HG03066 (cell line): Measurements from ENCODE around the gene TSPEAR.

Experiments
- ATAC-seq: cut with Tn5 transposase; IDR thresholded peaks from one replicate; pipeline ENCODE4 v1.9.1; 2021; ENCODE audit warnings: low read depth; ENCODE audit not compliant: unreplicated experiment

TSPEAR gene

DNA sequence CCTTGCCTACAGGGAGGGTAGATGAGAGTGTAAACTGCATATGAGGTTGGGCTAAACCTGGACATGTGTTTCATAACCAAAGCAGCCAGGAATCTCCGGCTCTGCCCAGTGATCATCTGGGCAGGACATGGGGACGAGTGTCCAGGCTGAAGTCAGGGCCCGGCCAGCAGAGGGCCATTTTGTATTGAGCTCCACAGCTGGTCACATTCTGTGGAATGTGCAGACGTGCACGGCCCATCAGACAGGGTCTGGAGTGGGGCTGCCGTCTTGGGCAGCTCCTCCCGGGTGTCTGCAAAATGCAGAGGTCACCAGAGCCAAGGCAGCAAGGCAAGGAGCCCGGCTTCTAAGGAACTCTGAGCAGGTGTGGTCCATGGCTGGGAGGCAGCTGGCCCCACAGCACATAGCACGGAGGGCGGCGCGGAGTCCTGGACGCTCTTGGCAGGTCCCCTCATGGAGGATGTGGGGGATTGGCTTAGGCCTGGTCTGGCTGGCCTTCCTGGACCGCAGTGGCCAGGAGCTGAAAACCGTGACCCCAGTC is 249.8 kb downstream of the TSPEAR start:
- ATAC-seq = no peak

DNA sequence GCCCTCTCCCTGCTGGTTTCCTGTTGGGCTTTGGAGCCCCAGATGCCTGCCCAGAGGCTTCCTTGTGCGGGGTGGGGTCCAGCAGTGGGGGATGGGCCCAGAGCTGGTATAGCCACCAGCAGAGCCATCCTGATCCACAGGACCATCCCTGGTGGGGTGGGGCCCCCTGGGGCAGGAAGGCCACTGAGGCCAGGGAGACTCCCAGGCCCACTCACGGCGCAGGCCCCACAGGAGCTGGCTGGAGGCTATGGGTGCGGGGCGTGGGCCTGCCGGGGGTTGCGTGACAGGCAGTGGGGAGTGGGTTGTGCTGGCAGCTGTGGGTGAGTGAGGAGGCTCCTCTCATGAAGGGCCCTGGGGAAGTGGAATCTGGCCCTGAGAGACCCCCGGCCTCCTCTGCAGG is 250.4 kb downstream of the TSPEAR start:
- no peak for ATAC-seq

DNA sequence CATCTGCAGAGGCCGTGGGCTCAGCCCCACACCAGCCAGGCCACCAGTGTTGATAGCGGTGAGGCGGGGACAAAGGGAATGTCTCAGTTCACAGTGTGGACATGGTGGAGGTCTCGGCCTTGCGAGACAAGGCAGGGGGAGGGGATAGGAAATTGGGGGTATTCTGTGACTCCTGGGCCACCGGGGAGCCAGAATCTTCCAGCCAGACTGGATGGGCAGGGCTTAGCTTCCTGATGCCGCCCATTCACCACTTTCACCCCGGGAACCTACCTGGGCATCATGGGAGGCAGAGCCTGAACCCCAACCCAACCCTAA is 251.0 kb downstream of the TSPEAR start:
- no peak for ATAC-seq

DNA sequence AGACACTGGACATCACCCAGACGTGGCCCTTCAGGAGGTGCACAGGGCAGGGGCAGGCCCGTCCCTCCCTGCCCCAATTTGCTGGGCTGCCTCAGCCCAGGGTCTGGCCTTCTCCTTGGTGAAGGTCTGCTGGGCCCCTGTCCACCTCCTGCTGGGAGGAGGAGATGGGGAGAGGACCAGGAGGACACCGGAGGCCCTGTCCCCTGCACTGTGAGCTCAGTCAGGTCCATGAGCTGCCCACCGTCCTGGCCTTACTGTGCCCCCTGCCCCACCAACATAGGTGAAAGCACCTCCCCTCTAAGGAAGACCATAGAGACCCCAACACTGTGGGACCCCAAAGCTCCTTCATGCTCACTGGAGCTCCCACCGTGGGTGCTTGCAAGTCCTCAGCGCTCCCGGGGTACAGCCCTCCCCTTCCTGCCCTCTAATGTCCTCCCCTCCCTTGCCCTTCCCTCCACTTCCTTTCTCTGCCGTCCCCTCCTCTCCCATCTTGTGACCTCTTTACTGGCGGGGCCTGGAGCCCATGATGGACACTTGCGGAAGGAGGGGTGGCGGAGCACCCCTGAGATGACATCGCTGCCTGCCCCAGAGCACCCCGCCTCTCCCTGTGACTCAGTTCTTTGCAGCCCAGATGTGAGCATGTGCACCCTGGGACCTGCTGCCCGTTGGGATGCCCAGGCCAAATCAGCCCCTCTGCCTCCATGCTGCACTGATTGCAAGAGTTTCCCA is 251.5 kb downstream of the TSPEAR start:
- no peak for ATAC-seq

DNA sequence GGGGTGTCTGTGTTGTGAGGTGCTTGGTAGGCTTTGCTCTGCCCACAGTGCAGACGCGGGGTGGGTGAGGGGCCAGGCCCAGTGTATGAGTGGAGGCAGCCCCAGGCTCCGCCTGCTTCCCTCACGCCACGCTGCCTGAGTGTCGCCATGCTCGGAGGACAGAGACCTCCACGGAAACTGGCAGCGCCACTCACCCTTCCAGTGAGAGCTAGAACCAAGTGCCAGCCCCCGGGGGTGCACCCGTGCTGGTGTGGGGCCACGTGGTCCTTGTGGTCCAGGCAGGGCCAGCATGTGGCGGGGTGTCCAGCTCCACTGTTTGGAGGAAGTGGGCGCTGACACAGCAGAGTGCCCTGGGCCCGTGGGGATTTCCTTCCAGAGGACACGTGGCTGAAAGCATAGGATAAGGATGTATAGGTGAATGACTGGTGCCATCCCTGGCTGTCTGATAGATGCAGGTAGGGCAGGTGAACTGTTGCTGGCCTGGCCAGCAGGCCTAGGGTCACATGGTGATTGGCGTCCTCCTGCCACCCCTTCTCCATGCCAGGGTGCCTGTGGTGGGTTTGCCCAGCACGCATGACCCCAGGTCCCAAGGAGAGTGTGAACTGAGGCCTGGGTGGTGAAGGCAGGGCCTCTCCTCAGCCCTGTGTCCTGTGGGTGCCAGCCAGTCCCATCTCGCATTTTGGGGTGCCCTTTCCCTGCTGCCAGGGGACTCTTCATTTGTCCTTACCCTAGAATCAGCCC is 252.2 kb downstream of the TSPEAR start:
- ATAC-seq = no peak

DNA sequence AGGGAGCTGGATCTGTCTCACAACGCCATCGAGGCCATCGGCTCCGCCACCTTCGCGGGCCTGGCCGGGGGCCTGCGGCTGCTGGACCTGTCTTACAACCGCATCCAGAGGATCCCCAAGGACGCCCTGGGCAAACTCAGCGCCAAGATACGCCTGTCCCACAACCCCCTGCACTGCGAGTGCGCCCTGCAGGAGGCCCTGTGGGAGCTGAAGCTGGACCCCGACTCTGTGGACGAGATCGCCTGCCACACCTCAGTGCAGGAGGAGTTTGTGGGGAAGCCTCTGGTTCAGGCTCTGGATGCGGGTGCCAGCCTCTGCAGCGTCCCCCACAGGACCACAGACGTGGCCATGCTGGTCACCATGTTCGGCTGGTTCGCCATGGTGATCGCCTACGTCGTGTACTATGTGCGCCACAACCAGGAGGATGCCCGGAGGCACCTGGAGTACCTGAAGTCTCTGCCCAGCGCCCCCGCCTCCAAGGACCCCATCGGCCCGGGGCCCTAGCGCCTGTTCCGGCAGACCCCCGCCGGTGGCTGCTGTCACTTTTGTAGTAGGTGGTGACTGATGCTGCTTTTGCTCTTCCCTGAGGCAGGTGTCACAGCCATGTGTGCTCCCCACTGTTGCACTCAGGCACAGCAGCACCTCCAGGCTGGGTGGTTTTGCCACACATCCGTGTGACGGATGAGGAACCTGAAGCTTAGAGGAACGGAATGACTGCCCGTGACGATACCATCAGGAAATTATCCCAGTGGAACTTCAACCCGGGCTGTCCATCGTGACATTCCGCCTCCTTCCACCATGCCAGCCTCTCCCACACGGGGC is 254.2 kb downstream of the TSPEAR start:
- no peak for ATAC-seq

DNA sequence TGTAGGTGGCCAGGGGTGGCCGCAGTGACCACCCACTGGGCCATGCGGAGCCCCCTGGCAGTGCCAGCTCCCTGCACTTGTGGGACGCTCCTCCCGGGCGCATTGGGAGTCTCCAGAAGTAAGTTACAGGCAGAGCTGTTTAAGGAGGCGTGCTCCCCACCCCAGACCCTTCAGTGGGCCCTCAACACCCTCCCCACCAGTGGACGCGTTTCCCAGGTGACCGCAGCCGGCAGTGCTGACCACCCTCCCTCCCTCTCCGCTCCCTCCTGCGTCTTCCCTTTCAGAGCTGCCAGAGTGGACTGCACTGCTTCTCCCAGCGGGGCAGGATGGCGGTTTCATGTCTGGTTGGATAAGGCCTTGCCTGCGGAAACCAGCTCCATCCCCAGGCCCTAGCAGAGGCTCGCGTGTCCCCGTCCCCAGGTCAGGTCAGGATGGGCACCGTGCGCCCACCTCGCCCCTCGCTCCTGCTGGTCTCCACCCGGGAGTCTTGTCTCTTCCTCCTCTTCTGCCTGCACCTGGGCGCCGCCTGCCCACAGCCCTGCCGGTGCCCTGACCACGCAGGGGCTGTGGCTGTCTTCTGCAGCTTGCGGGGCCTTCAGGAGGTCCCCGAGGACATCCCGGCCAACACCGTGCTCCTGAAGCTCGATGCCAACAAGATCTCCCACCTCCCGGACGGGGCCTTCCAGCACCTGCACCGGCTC is 255.0 kb downstream of the TSPEAR start:
- no peak for ATAC-seq

DNA sequence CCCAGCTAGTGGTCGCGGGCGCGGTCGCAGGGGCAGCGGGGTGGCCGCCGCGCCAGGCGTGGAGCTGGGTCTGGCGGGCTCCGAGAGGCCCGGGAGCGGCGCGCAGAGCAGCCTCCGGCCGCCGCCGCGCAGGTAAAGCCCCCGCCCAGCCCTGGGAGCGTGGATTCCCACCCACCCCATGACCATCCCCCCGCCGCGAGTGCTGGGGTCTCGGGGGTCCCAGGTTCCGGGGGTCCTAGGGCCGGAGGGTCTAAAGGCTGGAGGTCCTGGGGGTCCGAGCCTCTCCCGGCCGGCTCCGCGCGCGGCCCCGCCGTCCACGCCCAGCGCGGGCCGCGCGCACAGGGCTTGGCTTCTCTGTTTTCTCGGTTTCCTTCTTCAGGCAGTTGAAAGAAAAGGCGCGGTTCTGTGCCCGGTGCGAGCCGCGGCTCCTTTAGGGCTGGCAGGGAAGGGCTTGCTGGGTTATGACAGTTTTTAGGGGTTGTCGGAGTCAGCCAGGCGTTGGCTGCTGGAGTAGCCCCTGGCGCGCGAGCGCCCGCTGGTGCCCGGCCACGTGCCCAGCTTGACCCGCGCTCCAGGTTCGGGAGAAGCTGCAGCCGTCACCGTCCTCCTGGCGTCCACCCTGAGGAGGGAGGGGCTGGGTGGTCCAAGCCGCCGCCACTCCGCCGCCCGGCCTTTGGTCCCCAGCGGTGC is 255.7 kb downstream of the TSPEAR start:
- no peak for ATAC-seq

DNA sequence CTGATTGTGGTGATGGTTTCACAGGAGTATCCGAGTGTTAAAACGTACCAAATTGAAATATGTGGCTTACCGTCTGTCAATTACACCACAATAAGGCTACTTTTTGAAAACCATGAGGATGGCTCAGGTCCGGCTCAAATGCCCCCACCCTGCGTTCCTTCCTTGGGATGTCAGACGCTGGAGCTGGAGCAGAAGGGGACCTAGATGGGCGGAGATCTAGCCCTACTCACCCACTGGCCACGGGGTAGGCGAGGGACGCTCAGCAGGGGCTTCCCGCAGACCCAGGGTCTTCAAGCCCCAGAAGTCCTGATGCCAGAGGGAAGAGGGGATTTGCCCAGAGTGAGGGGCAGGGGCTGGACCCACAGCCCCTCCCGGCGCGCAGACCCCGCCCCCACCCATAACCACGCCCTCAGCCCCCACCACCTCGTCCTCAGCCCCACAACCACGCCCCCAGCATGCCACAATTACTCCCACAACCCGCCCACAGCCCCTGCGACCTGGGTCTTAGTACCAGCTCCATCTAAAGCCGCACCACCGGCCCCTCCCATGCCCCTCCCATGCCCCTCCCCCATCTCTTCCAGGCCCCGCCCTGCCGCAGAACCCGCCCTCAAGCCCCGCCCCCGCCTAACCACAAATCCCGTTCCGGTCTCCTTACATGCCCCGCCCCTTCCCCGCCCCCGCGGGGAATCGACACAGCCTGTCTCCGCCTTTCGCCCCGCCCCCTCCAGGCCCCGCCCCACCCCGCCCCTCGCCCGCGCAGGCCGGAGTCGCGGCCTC is 256.4 kb downstream of the TSPEAR start, which contains the start of gene LRRC3:
Gene LRRC3, plus strand, starts transcription at position 764 of the 777 bp plus-strand sequence. CDS start 1,135 bp downstream, outside the sequence.
- no peak for ATAC-seq

DNA sequence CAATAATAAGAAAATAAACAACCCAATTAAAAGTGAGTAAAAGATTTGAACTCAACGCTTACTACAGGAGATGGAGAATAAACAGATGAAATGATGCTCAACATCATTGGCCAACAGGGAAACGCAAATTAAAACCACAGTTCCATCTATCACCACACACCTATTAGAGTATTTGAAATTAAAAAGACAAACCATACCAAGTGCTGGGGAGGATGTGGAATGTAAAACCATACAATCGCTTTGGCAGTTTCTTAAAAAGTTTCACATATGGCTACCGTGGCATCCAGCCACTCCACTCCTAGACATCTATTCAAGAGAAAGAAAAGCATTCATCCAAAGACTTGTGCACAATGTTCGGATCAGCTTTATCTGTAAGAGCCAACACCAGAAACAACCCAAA is 257.3 kb downstream of the TSPEAR start:
- ATAC-seq = no peak

DNA sequence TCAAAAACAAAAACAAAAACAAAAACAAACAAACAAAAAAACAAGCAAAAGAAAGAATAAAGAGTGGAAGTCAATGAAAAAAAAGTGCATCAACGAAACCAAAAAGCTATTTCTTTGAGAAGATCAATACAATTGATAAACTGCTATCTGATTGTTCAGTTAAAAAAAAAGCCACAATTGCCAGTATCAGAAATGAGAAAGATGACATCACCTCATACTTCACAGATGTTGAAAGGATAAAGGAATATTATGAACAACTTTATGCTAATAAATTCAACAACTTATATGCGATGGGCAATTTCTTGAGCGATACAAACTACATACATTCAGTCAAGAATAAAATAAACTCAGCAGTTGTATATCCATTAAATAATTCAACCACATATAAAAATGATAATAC is 258.3 kb downstream of the TSPEAR start:
- no peak for ATAC-seq

DNA sequence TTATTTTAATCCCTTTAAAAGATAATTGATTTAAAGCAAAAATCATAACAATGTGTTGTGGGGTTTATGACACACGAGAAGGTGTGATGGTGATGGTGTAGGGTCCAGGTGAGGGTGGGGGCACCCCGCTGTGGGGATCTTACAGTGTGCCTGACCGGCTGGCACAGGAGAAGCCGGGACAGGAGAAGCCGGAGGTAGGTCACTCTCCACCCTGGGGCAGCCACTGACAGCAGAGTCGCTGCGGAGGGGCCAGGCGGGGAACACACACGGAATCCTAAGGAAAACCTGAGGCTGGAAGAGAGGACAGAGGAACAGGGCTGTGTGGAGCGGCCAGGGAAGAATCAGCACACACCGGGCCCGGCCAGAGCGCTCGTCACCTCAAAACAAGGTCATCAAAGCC is 260.4 kb downstream of the TSPEAR start:
- ATAC-seq = no peak

DNA sequence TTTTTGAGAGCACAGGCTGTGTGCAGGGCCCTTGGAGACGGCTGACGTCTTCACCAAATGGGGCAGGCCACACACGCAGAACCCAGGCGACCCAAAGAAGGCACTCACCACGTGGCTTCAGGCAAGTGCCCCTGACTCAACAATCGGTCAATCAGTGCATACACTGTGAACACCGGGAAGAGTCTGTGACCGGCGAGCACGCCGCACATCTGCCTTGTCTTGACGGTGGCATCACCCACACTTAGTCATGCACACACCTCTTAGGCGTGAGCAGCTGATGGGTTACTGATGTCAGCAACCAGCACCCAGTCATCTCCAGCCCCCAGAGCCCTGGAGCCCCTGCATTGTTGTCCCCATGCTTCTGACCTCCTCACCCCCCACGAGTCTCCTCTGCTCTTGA is 261.0 kb downstream of the TSPEAR start:
- no peak for ATAC-seq

DNA sequence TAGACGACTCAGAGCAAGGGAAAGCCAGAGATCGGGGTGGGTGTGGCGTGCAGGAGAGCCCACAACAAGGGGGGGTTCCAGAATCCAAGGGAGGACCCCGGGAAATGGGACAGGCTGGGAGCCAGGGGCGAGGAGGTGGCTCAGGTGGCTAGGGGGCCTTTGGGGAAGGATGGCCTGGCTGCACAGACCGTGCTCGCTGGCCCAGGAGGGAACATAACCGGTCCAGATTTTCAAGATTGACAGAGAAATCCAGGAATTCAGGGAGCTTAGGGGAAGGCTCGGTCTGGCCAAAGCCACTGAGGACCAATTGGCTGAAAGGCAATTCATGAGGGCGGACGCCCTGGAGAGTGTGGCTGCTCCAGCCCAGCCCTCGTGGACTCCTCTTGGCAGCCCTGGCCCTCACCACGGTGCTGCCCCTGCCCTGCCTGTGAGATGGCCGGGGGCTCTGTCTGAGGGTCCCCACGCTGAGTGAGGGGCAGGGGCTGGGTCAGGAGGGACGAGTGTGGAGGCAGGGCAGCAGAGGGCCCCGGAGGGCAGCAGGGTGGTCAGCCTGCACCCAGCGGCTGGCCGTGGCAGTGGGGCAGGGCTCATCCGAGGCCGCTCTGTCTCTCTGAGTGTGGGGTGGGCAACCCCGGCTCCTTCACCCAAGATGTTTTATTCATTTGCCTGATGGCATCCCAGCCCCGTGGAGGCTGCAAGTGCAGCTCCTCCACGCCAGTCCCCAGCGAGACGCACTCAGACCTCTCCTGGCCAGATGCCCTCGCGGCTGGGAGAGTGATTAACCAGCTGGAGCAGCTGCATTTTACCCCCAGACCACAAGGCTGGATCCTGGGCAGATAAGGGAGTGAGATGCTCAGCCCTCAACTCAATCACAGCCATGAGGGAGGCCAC is 261.7 kb downstream of the TSPEAR start:
- ATAC-seq = no peak

DNA sequence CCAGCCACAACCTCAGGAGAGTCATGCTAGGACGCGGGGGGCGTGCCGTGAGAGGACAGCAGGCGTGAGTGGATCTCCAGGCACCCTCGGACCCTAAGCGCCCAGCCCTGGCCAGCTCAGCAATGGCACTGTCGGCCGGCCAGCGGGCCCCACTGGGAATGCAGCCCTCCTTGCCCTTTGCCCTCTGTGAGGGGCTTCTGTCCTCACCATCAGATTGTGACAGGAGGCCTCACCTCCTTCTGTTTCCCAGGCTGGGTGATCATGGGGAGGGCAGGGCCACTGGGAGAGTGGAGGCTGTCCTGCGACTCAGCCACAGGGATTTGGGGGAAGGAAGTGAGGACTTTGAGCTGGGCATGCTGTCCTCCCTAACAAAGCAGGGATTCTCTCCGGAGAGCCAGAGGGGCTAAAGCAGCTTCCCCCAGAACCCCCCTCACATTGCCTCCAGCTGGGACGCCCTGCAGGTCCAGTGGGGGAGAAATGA is 262.7 kb downstream of the TSPEAR start:
- ATAC-seq = no peak
